Vagina (tissue), 2 donors: ENCODE data around the gene ALKAL2. TPM values are rescaled to one million over a fixed set of nuclear protein-coding genes. Genes with fewer than 3 reads are reported as not detected.

Experiments
- DNase-seq, 2 donors: peaks; one replicate each; pipeline ENCODE4 v3.0.0-alpha.2; 2017; ENCODE audit errors: extremely low spot score in 2 of 2
- H3K27ac ChIP-seq: fragments of 200-600 bp; sonication (generic); one replicate; pipeline ENCODE4 v1.5.1; 2019
- H3K27me3 ChIP-seq: fragments of 200-600 bp; sonication (generic); one replicate; pipeline ENCODE4 v1.5.1; 2019
- H3K36me3 ChIP-seq, 2 donors: fragments of 200-600 bp; sonication (generic); one replicate each; pipeline ENCODE4 v1.5.1; 2017 to 2019
- H3K4me1 ChIP-seq: fragments of 200-600 bp; sonication (generic); one replicate; pipeline ENCODE4 v1.5.1; 2019
- H3K4me3 ChIP-seq, 2 donors: fragments of 200-600 bp; sonication (generic); 1 replicate in 1 of 2; 2 replicates in 1 of 2; pipeline ENCODE4 v1.5.1; 2016 to 2019
- H3K9me3 ChIP-seq: fragments of 200-600 bp; sonication (generic); one replicate; pipeline ENCODE4 v1.5.1; 2019
- POLR2A ChIP-seq, 2 donors: fragments of 450-650 bp; IDR thresholded peaks; one replicate each; pipeline ENCODE4 v1.6.1; 2017; ENCODE audit warnings: antibody characterized with exemption in 2 of 2, mild to moderate bottlenecking in 2 of 2, moderate library complexity in 2 of 2
- POLR2AphosphoS5 ChIP-seq, 2 donors: sonication (generic); formaldehyde crosslinking; IDR thresholded peaks; one replicate each; pipeline ENCODE4 v1.9.0; 2017; ENCODE audit warnings: antibody characterized with exemption in 2 of 2, mild to moderate bottlenecking in 2 of 2, low read depth in 1 of 2; ENCODE audit not compliant: insufficient read depth in 1 of 2
- intact Hi-C: fragments of 100-400 bp; cut with DNase I; formaldehyde crosslinking; loops from one replicate; pipeline ENCODE4 v1.15.1; 2023
- total RNA-seq: library from RNA; depleted of rRNA; stranded (reverse); fragments of >200 nt; gene quantifications from one replicate; pipeline ENCODE4 v1.2.3, GENCODE V29; 2016
- TF ChIP-seq, protein P1 (sequence below), 3 experiments: fragments of 450-650 bp in 2 of 3; fragments of 200-600 bp in 1 of 3; sonication (generic) in 1 of 3; IDR thresholded peaks; one replicate each; pipeline ENCODE4 v1.5.1; 2017 to 2019; ENCODE audit warnings: antibody characterized with exemption in 3 of 3, mild to moderate bottlenecking in 2 of 3, moderate library complexity in 2 of 3

The ALKAL2 gene
- total RNA-seq, 1 donor from 2014 or later = 17.4 TPM

DNA sequence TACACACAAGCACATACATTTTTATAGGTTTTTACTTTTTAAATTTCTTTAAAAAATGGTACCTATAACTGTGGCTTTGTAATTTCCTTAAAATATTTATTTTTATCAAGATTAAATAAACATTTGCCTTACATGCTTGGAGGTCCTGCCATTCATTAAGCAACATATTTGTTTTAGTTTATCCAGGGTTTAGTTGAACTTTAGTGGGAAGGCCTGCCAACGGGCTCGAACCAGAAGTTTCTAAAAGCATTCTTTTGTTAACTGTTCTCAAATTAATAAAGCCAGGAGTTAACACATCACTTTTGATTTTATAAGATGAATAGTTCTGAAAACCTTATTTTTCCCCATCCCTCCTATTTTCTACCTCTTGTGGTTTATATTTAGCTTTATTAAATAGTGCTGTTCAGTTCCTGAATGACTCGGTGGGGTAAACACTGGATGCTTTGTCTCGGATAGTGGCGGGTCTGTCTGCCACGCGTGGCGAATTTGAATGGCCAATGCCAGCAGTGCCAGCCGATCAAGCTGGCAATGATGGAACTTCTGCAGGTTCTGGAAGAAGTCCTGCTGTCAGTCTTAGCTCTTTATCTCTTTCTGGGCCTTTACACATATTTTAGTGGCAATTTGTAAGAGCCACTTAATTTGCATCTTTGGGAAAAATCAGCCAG is 56.2 kb downstream of the ALKAL2 start:
- no peak for DNase-seq
- intact Hi-C loops = no loop called here
- Histone ChIP-seq H3K9me3 (no peaks in the 10 kb centered on the region), H3K4me3 (no peak overlapping the region), H3K4me1 (no peaks in the 10 kb centered on the region), H3K27me3 (no peaks in the 10 kb centered on the region), H3K27ac (no peak overlapping the region), H3K36me3 (peaks cover 0 to 30% of the 10 kb centered on the region in 2 donors)
- TF ChIP-seq POLR2A (IDR thresholded peaks at IDR 0.05) = no peak
- TF ChIP-seq, protein P1, sequence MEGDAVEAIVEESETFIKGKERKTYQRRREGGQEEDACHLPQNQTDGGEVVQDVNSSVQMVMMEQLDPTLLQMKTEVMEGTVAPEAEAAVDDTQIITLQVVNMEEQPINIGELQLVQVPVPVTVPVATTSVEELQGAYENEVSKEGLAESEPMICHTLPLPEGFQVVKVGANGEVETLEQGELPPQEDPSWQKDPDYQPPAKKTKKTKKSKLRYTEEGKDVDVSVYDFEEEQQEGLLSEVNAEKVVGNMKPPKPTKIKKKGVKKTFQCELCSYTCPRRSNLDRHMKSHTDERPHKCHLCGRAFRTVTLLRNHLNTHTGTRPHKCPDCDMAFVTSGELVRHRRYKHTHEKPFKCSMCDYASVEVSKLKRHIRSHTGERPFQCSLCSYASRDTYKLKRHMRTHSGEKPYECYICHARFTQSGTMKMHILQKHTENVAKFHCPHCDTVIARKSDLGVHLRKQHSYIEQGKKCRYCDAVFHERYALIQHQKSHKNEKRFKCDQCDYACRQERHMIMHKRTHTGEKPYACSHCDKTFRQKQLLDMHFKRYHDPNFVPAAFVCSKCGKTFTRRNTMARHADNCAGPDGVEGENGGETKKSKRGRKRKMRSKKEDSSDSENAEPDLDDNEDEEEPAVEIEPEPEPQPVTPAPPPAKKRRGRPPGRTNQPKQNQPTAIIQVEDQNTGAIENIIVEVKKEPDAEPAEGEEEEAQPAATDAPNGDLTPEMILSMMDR (IDR thresholded peaks at IDR 0.05) = no peak
- no peak for TF ChIP-seq POLR2AphosphoS5 (IDR thresholded peaks at IDR 0.05; ENCODE audit: insufficient read depth in 1 of 2, low read depth in 1 of 2)

Other genes starting within 250 kb of the ALKAL2 start
- gene FAM110C, start 241.6 kb downstream of the ALKAL2 start, total RNA-seq = 27.3 TPM
- gene SH3YL1, start 24.1 kb downstream of the ALKAL2 start, total RNA-seq = 32.9 TPM
- 57.9 TPM for gene ACP1, start 23.1 kb downstream of the ALKAL2 start, total RNA-seq